ENCODE data around the gene UBA3. TPM values are rescaled to one million over a fixed set of nuclear protein-coding genes. Genes with fewer than 3 reads are reported as not detected.

Gene UBA3
- total RNA-seq, 1 donor from 2014 or later: 84.2 TPM

GRCh38 chr3:69072928-69073327 lies 7.2 kb downstream of the UBA3 start:
- H3K27ac ChIP-seq (replicated peaks): no peak overlapping the region
- H3K4me3 ChIP-seq: no peak overlapping the region
- no peaks in the 10 kb centered on the region for H3K9me3 ChIP-seq (replicated peaks)
- H3K4me1 ChIP-seq: peaks cover 27% of the 10 kb centered on the region
- peaks cover 61% of the 10 kb centered on the region for H3K36me3 ChIP-seq
- no peak for DNase-seq
- no peaks in the 10 kb centered on the region for H3K27me3 ChIP-seq (ENCODE audit: low read depth)
- TF ChIP-seq CTCF (IDR thresholded peaks at IDR 0.05; ENCODE audit: borderline replicate concordance): no peak
- intact Hi-C loops (cut with micrococcal nuclease): no loop called here

GRCh38 chr3:69066121-69066520 lies 14.0 kb downstream of the UBA3 start:
- no peak overlapping the region for H3K27ac ChIP-seq (replicated peaks)
- no peaks in the 10 kb centered on the region for H3K9me3 ChIP-seq (replicated peaks)
- no peak overlapping the region for H3K4me3 ChIP-seq
- no peak for TF ChIP-seq CTCF (IDR thresholded peaks at IDR 0.05; ENCODE audit: borderline replicate concordance)
- intact Hi-C loops (cut with micrococcal nuclease): no loop called here
- no peak for DNase-seq
- H3K36me3 ChIP-seq: peaks cover 62% of the 10 kb centered on the region
- H3K27me3 ChIP-seq (ENCODE audit: low read depth): no peaks in the 10 kb centered on the region
- no peaks in the 10 kb centered on the region for H3K4me1 ChIP-seq

GRCh38 chr3:69065318-69065964 lies 14.7 kb downstream of the UBA3 start:
- intact Hi-C loops (cut with micrococcal nuclease): no loop called here
- Histone ChIP-seq H3K27ac (replicated peaks) (no peak overlapping the region), H3K36me3 (peaks cover 62% of the 10 kb centered on the region)

GRCh38 chr3:69063636-69064035 lies 16.5 kb downstream of the UBA3 start:
- H3K27me3 ChIP-seq (ENCODE audit: low read depth): no peaks in the 10 kb centered on the region
- H3K4me3 ChIP-seq: no peak overlapping the region
- peaks cover 65% of the 10 kb centered on the region for H3K36me3 ChIP-seq
- no peaks in the 10 kb centered on the region for H3K4me1 ChIP-seq
- no peak overlapping the region for H3K27ac ChIP-seq (replicated peaks)
- TF ChIP-seq CTCF (IDR thresholded peaks at IDR 0.05; ENCODE audit: borderline replicate concordance): no peak
- no peaks in the 10 kb centered on the region for H3K9me3 ChIP-seq (replicated peaks)
- intact Hi-C loops (cut with micrococcal nuclease): no loop called here
- DNase-seq: no peak

More at GRCh38 chr3:69065318-69065964, 14.7 kb downstream of the UBA3 start:
- Histone ChIP-seq H3K27me3 (ENCODE audit: low read depth) (no peaks in the 10 kb centered on the region), H3K4me3 (no peak overlapping the region), H3K4me1 (no peaks in the 10 kb centered on the region), H3K9me3 (replicated peaks) (no peaks in the 10 kb centered on the region)
- no peak for TF ChIP-seq CTCF (IDR thresholded peaks at IDR 0.05; ENCODE audit: borderline replicate concordance)
- no peak for DNase-seq

- no peak for TF ChIP-seq CTCF (IDR thresholded peaks at IDR 0.05; ENCODE audit: borderline replicate concordance)
- Histone ChIP-seq H3K4me3 (no peak overlapping the region), H3K36me3 (peaks cover 93% of the 10 kb centered on the region), H3K27ac (replicated peaks) (no peak overlapping the region), H3K27me3 (ENCODE audit: low read depth) (no peaks in the 10 kb centered on the region), H3K9me3 (replicated peaks) (no peaks in the 10 kb centered on the region), H3K4me1 (no peaks in the 10 kb centered on the region)
- no peak for DNase-seq
- intact Hi-C loops (cut with micrococcal nuclease): no loop called here
Observed at GRCh38 chr3:69059688-69060087, 20.5 kb downstream of the UBA3 start.
